ENCODE measurements around the gene ARSK. TPM values are rescaled to one million over a fixed set of nuclear protein-coding genes. Genes with fewer than 3 reads are reported as not detected.

The ARSK gene
- total and polyA plus RNA-seq, 2 of the 13 experiments (the other 11 are each of a cell fraction or from before 2014, with no cell fraction given): 7.9 TPM

DNA sequence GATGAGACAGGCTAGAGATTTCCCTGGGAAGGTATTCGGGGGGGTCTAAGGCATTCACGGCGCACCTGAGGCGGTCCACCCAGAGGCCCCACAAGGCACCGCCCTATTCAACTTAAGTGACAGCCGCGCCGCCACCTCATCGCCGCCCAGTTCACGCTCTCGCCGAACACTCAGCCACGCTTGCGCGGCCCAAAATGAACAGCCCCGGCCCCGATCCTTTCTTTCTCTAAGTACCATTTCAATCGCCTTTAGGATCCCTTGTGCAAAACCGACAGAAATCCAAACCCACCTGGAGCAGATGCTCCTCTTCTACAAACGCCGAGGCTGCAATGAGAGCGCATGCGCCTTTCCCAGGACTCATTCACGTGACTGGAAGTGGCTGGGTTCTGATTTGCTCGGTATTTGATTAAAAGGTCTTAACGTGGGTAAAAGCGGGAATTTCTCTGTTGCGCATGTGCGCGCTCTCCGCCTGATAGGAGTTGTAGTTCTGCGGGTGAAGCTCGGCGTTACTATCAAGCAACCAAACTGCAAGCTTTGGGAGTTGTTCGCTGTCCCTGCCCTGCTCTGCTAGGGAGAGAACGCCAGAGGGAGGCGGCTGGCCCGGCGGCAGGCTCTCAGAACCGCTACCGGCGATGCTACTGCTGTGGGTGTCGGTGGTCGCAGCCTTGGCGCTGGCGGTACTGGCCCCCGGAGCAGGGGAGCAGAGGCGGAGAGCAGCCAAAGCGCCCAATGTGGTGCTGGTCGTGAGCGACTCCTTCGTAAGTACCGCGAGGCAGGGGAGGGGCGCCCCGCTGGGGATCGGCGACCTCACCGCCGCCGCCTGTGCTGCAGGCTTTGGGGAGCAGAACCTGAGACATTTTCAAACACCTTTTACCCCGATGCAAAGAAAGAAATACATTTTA, at the start of gene ARSK, which contains the start of gene SKIC3 (continued):
- no peak for TF ChIP-seq DPF2 (CRISPR knock-in tag; IDR thresholded peaks at IDR 0.05; ENCODE audit: borderline replicate concordance, low read depth)
- TF ChIP-seq NFRKB (IDR thresholded peaks at IDR 0.05): no peak
- TF ChIP-seq RBFOX2 (IDR thresholded peaks at IDR 0.05; ENCODE audit: low read depth, low read length): peak; percentile 77
- peak; percentile 87 for TF ChIP-seq YEATS2 (CRISPR knock-in tag; IDR thresholded peaks at IDR 0.05; ENCODE audit: borderline replicate concordance)
- TF ChIP-seq ATF7 (IDR thresholded peaks at IDR 0.05): no peak
- no peak for TF ChIP-seq ATF7 (CRISPR knock-in tag; IDR thresholded peaks at IDR 0.05)
- no peak for TF ChIP-seq MLLT10 (CRISPR knock-in tag; IDR thresholded peaks at IDR 0.05)
- TF ChIP-seq, protein P1, sequence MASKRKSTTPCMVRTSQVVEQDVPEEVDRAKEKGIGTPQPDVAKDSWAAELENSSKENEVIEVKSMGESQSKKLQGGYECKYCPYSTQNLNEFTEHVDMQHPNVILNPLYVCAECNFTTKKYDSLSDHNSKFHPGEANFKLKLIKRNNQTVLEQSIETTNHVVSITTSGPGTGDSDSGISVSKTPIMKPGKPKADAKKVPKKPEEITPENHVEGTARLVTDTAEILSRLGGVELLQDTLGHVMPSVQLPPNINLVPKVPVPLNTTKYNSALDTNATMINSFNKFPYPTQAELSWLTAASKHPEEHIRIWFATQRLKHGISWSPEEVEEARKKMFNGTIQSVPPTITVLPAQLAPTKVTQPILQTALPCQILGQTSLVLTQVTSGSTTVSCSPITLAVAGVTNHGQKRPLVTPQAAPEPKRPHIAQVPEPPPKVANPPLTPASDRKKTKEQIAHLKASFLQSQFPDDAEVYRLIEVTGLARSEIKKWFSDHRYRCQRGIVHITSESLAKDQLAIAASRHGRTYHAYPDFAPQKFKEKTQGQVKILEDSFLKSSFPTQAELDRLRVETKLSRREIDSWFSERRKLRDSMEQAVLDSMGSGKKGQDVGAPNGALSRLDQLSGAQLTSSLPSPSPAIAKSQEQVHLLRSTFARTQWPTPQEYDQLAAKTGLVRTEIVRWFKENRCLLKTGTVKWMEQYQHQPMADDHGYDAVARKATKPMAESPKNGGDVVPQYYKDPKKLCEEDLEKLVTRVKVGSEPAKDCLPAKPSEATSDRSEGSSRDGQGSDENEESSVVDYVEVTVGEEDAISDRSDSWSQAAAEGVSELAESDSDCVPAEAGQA (IDR thresholded peaks at IDR 0.05; ENCODE audit: low read depth): no peak
- TF ChIP-seq, protein P1 (CRISPR knock-in tag; IDR thresholded peaks at IDR 0.05; ENCODE audit: borderline replicate concordance): peak; percentile 50; the same call in 1 of the 2 replicates
- TF ChIP-seq PHF21A (CRISPR knock-in tag; IDR thresholded peaks at IDR 0.05): peak; percentile 85
- TF ChIP-seq ZBTB20 (CRISPR knock-in tag; IDR thresholded peaks at IDR 0.05; ENCODE audit: borderline replicate concordance, low read depth): 0 out of 2 replicates have a peak, but pooled peaks have one; percentile 33
- TF ChIP-seq, protein P2, sequence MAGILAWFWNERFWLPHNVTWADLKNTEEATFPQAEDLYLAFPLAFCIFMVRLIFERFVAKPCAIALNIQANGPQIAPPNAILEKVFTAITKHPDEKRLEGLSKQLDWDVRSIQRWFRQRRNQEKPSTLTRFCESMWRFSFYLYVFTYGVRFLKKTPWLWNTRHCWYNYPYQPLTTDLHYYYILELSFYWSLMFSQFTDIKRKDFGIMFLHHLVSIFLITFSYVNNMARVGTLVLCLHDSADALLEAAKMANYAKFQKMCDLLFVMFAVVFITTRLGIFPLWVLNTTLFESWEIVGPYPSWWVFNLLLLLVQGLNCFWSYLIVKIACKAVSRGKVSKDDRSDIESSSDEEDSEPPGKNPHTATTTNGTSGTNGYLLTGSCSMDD (CRISPR knock-in tag; IDR thresholded peaks at IDR 0.05): no peak
- TF ChIP-seq ZNF563 (CRISPR knock-in tag; IDR thresholded peaks at IDR 0.05): peak; percentile 75
- no peak for TF ChIP-seq NFE2 (CRISPR knock-in tag; IDR thresholded peaks at IDR 0.05)
- no peak for TF ChIP-seq GTF2F1 (IDR thresholded peaks at IDR 0.05; ENCODE audit: low read length)
- TF ChIP-seq ZNF253 (CRISPR knock-in tag; IDR thresholded peaks at IDR 0.05; ENCODE audit: borderline replicate concordance): 0 out of 2 replicates have a peak, but pooled peaks have one; percentile 55
- TF ChIP-seq ZNF780A (CRISPR knock-in tag; IDR thresholded peaks at IDR 0.05): no peak
- peak; percentile 86 for TF ChIP-seq ZEB1 (IDR thresholded peaks at IDR 0.05; ENCODE audit: insufficient replicate concordance, low read depth)
- peak; percentile 85; the same call in 1 of the 2 replicates for TF ChIP-seq ZNF350 (CRISPR knock-in tag; IDR thresholded peaks at IDR 0.05; ENCODE audit: borderline replicate concordance, low read depth)
- 0 out of 2 replicates have a peak, but pooled peaks have one; percentile 81 for TF ChIP-seq ISX (CRISPR knock-in tag; conservative IDR thresholded peaks at IDR 0.05)
- TF ChIP-seq, protein P3, sequence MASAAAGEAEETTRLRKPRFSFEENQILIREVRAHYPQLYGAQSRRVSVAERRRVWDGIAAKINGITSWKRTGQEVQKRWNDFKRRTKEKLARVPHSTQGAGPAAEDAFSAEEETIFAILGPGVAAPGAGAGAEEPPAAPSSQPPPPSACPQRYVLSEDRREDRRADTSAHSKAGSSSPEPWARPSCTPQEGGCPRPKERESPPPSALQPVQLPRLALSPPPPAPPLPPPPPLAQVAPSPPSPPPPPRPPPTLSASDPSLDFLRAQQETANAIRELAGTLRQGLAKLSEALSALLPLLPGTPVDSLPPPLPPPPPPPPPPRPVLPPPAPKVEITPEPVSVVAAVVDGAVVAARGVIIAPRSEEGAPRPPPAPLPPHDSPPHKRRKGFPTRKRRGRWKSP (CRISPR knock-in tag; IDR thresholded peaks at IDR 0.05): no peak
- TF ChIP-seq SIN3A (IDR thresholded peaks at IDR 0.05; ENCODE audit: borderline replicate concordance, low read depth, low read length): no peak; the same call in 1 of the 2 replicates
- TF ChIP-seq BRCA1 (CRISPR knock-in tag; IDR thresholded peaks at IDR 0.05): no peak; the same call in 1 of the 2 replicates

Measured in HepG2 (cell line).